Esophagus muscularis mucosa (tissue), 4 donors: ENCODE measurements around the gene C3orf33. TPM values are rescaled to one million over a fixed set of nuclear protein-coding genes. Genes with fewer than 3 reads are reported as not detected.

Experiments used
- DNase-seq: peaks from one replicate; pipeline ENCODE4 v3.0.0-alpha.2; 2017; ENCODE audit errors: extremely low spot score
- H3K27ac ChIP-seq, 4 donors: fragments of 200-600 bp; sonication (generic); replicated peaks in 1 of 4; 1 replicate in 3 of 4; 2 replicates in 1 of 4; pipeline ENCODE4 v1.5.1; 2016 to 2019; ENCODE audit warnings: mild to moderate bottlenecking in 1 of 4
- H3K27me3 ChIP-seq, 4 donors: fragments of 200-600 bp; sonication (generic); one replicate each; pipeline versions ENCODE4 v1.5.1 to v1.6.0; 2016 to 2019
- H3K36me3 ChIP-seq, 4 donors: fragments of 200-600 bp; sonication (generic); one replicate each; pipeline ENCODE4 v1.5.1; 2016 to 2019
- H3K4me1 ChIP-seq, 4 donors: fragments of 200-600 bp; sonication (generic); one replicate each; pipeline ENCODE4 v1.5.1; 2016 to 2019
- H3K4me3 ChIP-seq, 4 donors: fragments of 200-600 bp; sonication (generic); 1 replicate in 2 of 4; 2 replicates in 2 of 4; pipeline ENCODE4 v1.5.1; 2016 to 2019; ENCODE audit warnings: mild to moderate bottlenecking in 4 of 4, moderate library complexity in 1 of 4
- H3K9me3 ChIP-seq, 4 donors: fragments of 200-600 bp; sonication (generic); 1 replicate in 3 of 4; 2 replicates in 1 of 4; pipeline ENCODE4 v1.5.1; 2016 to 2019
- CTCF ChIP-seq, 3 experiments: fragments of 200-600 bp in 2 of 3; fragments of 450-650 bp in 1 of 3; sonication (generic) in 2 of 3; IDR thresholded peaks; one replicate each; pipeline ENCODE4 v1.5.1; 2017 to 2019; ENCODE audit warnings: antibody characterized with exemption in 3 of 3, mild to moderate bottlenecking in 2 of 3, moderate library complexity in 1 of 3
- EP300 ChIP-seq: sonication (generic); formaldehyde crosslinking; IDR thresholded peaks from one replicate; pipeline ENCODE4 v1.6.1; 2017; ENCODE audit warnings: antibody characterized with exemption
- POLR2A ChIP-seq: fragments of 450-650 bp; IDR thresholded peaks from one replicate; pipeline ENCODE4 v1.6.1; 2017; ENCODE audit warnings: antibody characterized with exemption, moderate library complexity, mild to moderate bottlenecking, low read depth
- POLR2AphosphoS5 ChIP-seq, 2 donors: sonication (generic); formaldehyde crosslinking; IDR thresholded peaks; one replicate each; pipeline ENCODE4 v1.6.1; 2017; ENCODE audit warnings: antibody characterized with exemption in 2 of 2
- WGBS: methylation state at CpG from one replicate; pipeline ENCODE4 v1.1.5; 2018; 5-methylcytosine and 5-hydroxymethylcytosine counted together
- intact Hi-C: fragments of 100-400 bp; cut with DNase I; formaldehyde crosslinking; loops from one replicate; pipeline ENCODE4 v1.15.1; 2023
- total RNA-seq, 4 donors: library from RNA; depleted of rRNA; stranded (reverse); fragments of >200 nt; gene quantifications; one replicate each; pipeline versions ENCODE4 v1.1.0 to v1.2.1, GENCODE V29; 2016

C3orf33 gene
- total RNA-seq, 4 donors from 2014 or later = 2.8 to 3.7 (median 3.1) TPM

GRCh38 chr3:155741603-155742002 is 64.5 kb downstream of the C3orf33 start:
- peaks cover 0 to 12% (median 0%) of the 10 kb centered on the region in 4 donors for H3K27me3 ChIP-seq
- no peaks in the 10 kb centered on the region for H3K9me3 ChIP-seq
- peaks cover 6 to 35% (median 31%) of the 10 kb centered on the region in 4 donors for H3K4me1 ChIP-seq
- no peak overlapping the region for H3K27ac ChIP-seq
- TF ChIP-seq POLR2A (no peak), CTCF (IDR thresholded peaks at IDR 0.05) (no peak), POLR2AphosphoS5 (IDR thresholded peaks at IDR 0.05) (no peak), EP300 (no peak)
- DNase-seq = no peak
- no peaks in the 10 kb centered on the region for H3K36me3 ChIP-seq
- H3K4me3 ChIP-seq = no peak overlapping the region
- intact Hi-C loops = no loop called here

GRCh38 chr3:155741101-155741500 is 65.0 kb downstream of the C3orf33 start:
- H3K27ac ChIP-seq = no peak overlapping the region
- H3K9me3 ChIP-seq = no peaks in the 10 kb centered on the region
- DNase-seq = no peak
- no peaks in the 10 kb centered on the region for H3K36me3 ChIP-seq
- H3K4me1 ChIP-seq = peaks cover 6 to 32% (median 29%) of the 10 kb centered on the region in 4 donors
- 89% methylated on average over 3 of the region's 3 CpGs for WGBS
- TF ChIP-seq POLR2A (no peak), EP300 (no peak), CTCF (IDR thresholded peaks at IDR 0.05) (no peak), POLR2AphosphoS5 (IDR thresholded peaks at IDR 0.05) (no peak)
- H3K27me3 ChIP-seq = peaks cover 0 to 12% (median 0%) of the 10 kb centered on the region in 4 donors
- H3K4me3 ChIP-seq = no peak overlapping the region
- intact Hi-C loops = no loop called here

GRCh38 chr3:155739154-155739553 is 66.9 kb downstream of the C3orf33 start:
- Histone ChIP-seq H3K27me3 (peaks cover 0 to 12% (median 0%) of the 10 kb centered on the region in 4 donors), H3K9me3 (no peaks in the 10 kb centered on the region), H3K4me3 (no peak overlapping the region), H3K36me3 (no peaks in the 10 kb centered on the region), H3K27ac (no peak overlapping the region), H3K4me1 (peaks cover 0 to 13% (median 11%) of the 10 kb centered on the region in 4 donors)
- intact Hi-C loops = no loop called here
- 49% methylated on average over 5 of the region's 5 CpGs for WGBS
- no peak for DNase-seq
- TF ChIP-seq CTCF (IDR thresholded peaks at IDR 0.05) (no peak), POLR2AphosphoS5 (IDR thresholded peaks at IDR 0.05) (no peak), EP300 (no peak), POLR2A (no peak)

- no peak overlapping the region for H3K4me3 ChIP-seq
- intact Hi-C loops = no loop called here
- no peak overlapping the region for H3K27ac ChIP-seq
- TF ChIP-seq POLR2A = no peak
- TF ChIP-seq CTCF (IDR thresholded peaks at IDR 0.05) = no peak
- TF ChIP-seq EP300 = no peak
- TF ChIP-seq POLR2AphosphoS5 (IDR thresholded peaks at IDR 0.05) = no peak
- no peak for DNase-seq
- H3K9me3 ChIP-seq = no peaks in the 10 kb centered on the region
- peaks cover 0 to 7% (median 5%) of the 10 kb centered on the region in 4 donors for H3K4me1 ChIP-seq
- WGBS = 93% methylated on average over 13 of the region's 13 CpGs
- no peaks in the 10 kb centered on the region for H3K36me3 ChIP-seq
- H3K27me3 ChIP-seq = peaks cover 0 to 12% (median 0%) of the 10 kb centered on the region in 4 donors
Observed at GRCh38 chr3:155738580-155739076, 67.5 kb downstream of the C3orf33 start.
